Calu3 (cell line): Measurements from ENCODE around the gene RNU6-9. TPM values are rescaled to one million over a fixed set of nuclear protein-coding genes. Genes with fewer than 3 reads are reported as not detected.

ENCODE experiments used
- BruUV-seq: library from RNA; stranded (reverse); fragments of 400-500 nt; replicated peaks from 2 replicates; lab custom pipeline; 2021; lab: Mats Ljungman, UMichigan
- CTCF ChIA-PET: fragments of 300-600 bp; sonication (Branson Sonifier 250); formaldehyde crosslinking; loops from one replicate; lab custom pipeline; 2022; ENCODE audit warnings: antibody characterized with exemption; lab: Charles Lee
- DNase-seq: peaks from one replicate; pipeline ENCODE4 v3.0.0; 2022
- H3K27ac Mint-ChIP-seq: one replicate; pipeline ENCODE4 v1.8.0; 2022; ENCODE audit warnings: mixed read lengths; ENCODE audit not compliant: unreplicated experiment
- H3K27me3 Mint-ChIP-seq: one replicate; pipeline ENCODE4 v1.8.0; 2022; ENCODE audit warnings: mixed read lengths; ENCODE audit not compliant: unreplicated experiment
- H3K36me3 Mint-ChIP-seq: one replicate; pipeline ENCODE4 v1.8.0; 2022; ENCODE audit warnings: mild to moderate bottlenecking, moderate library complexity, mixed read lengths; ENCODE audit not compliant: insufficient read depth, unreplicated experiment
- H3K4me1 Mint-ChIP-seq: one replicate; pipeline ENCODE4 v1.8.0; 2022; ENCODE audit warnings: mild to moderate bottlenecking, low read depth, mixed read lengths; ENCODE audit not compliant: unreplicated experiment
- H3K4me3 Mint-ChIP-seq: one replicate; pipeline ENCODE4 v1.8.0; 2022; ENCODE audit warnings: mild to moderate bottlenecking, low read depth, moderate library complexity, mixed read lengths; ENCODE audit not compliant: unreplicated experiment
- H3K9me3 Mint-ChIP-seq: one replicate; pipeline ENCODE4 v1.8.0; 2022; ENCODE audit warnings: low read depth, mixed read lengths; ENCODE audit not compliant: unreplicated experiment
- CTCF ChIP-seq: fragments of 200-600 bp; IDR thresholded peaks from one replicate; pipeline ENCODE4 v1.8.0; 2022; ENCODE audit warnings: antibody characterized with exemption; ENCODE audit not compliant: unreplicated experiment
- intact Hi-C: fragments of 100-400 bp; cut with micrococcal nuclease; formaldehyde crosslinking; loops from one replicate; pipeline ENCODE4 v1.10.0; 2022; ENCODE audit not compliant: unreplicated experiment
- total RNA-seq: library from RNA; stranded (reverse); gene quantifications from 2 replicates; pipeline ENCODE4 v1.2.3, GENCODE V29; 2022

The RNU6-9 gene
- total RNA-seq, 1 experiment from 2014 or later: not detected

DNA sequence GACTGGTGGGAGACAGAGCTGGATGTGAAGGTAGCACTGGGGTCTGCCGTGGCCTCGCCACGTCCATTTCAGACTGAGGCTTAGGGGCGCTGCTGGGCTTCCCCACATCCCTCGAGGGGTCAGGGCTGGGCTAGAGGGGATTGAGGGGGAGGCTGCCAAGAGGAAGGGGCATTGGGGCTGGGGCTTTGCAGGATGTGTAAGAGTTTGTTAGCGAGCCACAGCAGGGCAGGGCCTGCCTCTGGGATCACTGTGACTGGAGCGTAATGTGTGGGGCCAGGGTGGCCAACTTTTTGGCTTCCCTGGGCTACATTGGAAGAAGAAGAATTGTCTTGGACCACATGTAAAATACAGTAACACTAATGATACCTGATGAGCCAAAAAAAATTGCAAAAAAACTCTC lies 46.6 kb downstream of the RNU6-9 start:
- intact Hi-C loops: no loop called here
- peaks cover 25% of the 10 kb centered on the region for H3K27me3 Mint-ChIP-seq
- CTCF ChIA-PET: interaction anchor here (0.7 kb wide), 1 partner anchor 16 kb away, joined by 3 read pairs; no protein-coding TSS in a partner anchor
- H3K36me3 Mint-ChIP-seq: peaks cover 7% of the 10 kb centered on the region
- TF ChIP-seq CTCF: no peak
- no peak overlapping the region for H3K4me3 Mint-ChIP-seq
- H3K4me1 Mint-ChIP-seq: peaks cover 23% of the 10 kb centered on the region
- DNase-seq: no peak
- H3K9me3 Mint-ChIP-seq: no peaks in the 10 kb centered on the region
- peak overlapping the region; percentile 21 for H3K27ac Mint-ChIP-seq
- BruUV-seq: no TSS peak

GRCh38 chr19:940591-941291 lies 47.5 kb downstream of the RNU6-9 start:
- peaks cover 13% of the 10 kb centered on the region for H3K36me3 Mint-ChIP-seq
- H3K27ac Mint-ChIP-seq: peak overlapping the region; percentile 21
- TF ChIP-seq CTCF: no peak
- no peak overlapping the region for H3K4me3 Mint-ChIP-seq
- H3K9me3 Mint-ChIP-seq: no peaks in the 10 kb centered on the region
- peaks cover 26% of the 10 kb centered on the region for H3K4me1 Mint-ChIP-seq
- peaks cover 33% of the 10 kb centered on the region for H3K27me3 Mint-ChIP-seq
- CTCF ChIA-PET: no interaction called here
- BruUV-seq: no TSS peak
- DNase-seq: peak; percentile 86
- intact Hi-C loops: no loop called here

- Mint-ChIP-seq H3K9me3 (no peaks in the 10 kb centered on the region), H3K4me3 (no peak overlapping the region), H3K27me3 (peaks cover 33% of the 10 kb centered on the region), H3K36me3 (peaks cover 15% of the 10 kb centered on the region), H3K27ac (no peak overlapping the region), H3K4me1 (peaks cover 26% of the 10 kb centered on the region)
- no TSS peak for BruUV-seq
- DNase-seq: no peak
- CTCF ChIA-PET: no interaction called here
- intact Hi-C loops: no loop called here
- no peak for TF ChIP-seq CTCF
These were observed 48.2 kb downstream of the RNU6-9 start for GRCh38 chr19:941292-942132.

DNA sequence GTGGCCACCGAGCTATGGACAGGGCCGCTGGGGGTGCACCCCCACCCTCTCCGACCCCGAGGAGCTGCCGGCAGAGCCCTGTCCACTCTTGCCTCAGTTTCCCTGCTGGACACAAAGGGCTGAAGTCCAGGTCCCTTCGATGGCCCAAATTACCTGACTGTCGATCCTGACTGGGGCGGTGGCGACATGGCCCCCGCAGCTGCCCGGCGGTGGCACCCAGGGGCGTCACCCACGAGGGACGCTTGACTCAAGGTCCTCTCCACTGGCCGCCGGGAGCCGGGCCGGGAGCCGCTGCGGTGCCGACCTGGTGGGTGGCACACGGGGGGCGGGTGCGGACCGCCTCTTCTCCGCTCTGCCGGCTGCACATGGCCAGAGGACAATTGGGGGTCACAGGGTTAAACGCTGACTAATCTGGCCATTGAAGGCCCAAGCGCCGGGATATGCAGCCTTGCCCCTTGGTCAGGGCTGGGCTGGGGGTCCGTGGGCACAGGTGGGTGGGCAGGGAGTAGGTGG lies 48.9 kb downstream of the RNU6-9 start:
- BruUV-seq: no TSS peak
- Mint-ChIP-seq H3K4me1 (peaks cover 26% of the 10 kb centered on the region), H3K27me3 (peaks cover 33% of the 10 kb centered on the region), H3K36me3 (peaks cover 15% of the 10 kb centered on the region), H3K27ac (no peak overlapping the region), H3K9me3 (no peaks in the 10 kb centered on the region), H3K4me3 (no peak overlapping the region)
- CTCF ChIA-PET: no interaction called here
- TF ChIP-seq CTCF: no peak
- no peak for DNase-seq
- intact Hi-C loops: no loop called here

Other genes with a start within 250 kb of the RNU6-9 start
- 44.8 and 46.4 TPM in 2 replicates for gene RNF126, start 230.3 kb upstream of the RNU6-9 start, total RNA-seq
- gene FSTL3, start 217.1 kb upstream of the RNU6-9 start, total RNA-seq: 6.9 and 7.1 TPM in 2 replicates
- not detected in 2 replicates for gene PRSS57, start 198.0 kb upstream of the RNU6-9 start, total RNA-seq
- 0.56 and 0.83 TPM in 2 replicates for gene PALM, start 184.5 kb upstream of the RNU6-9 start, total RNA-seq
- 73.9 and 90.5 TPM in 2 replicates for gene MISP, start 142.4 kb upstream of the RNU6-9 start, total RNA-seq
- gene PTBP1, start 96.0 kb upstream of the RNU6-9 start, total RNA-seq: 380 and 409 TPM in 2 replicates
- gene PLPPR3, start 71.5 kb upstream of the RNU6-9 start, total RNA-seq: 0.27 TPM in 1 of 2 replicates, not detected in the other
- gene AZU1, start 65.6 kb upstream of the RNU6-9 start, total RNA-seq: not detected in 2 replicates
- gene PRTN3, start 52.5 kb upstream of the RNU6-9 start, total RNA-seq: not detected in 2 replicates
- gene ELANE, start 41.2 kb upstream of the RNU6-9 start, total RNA-seq: not detected in 2 replicates
- gene CFD, start 33.8 kb upstream of the RNU6-9 start, total RNA-seq: 2.3 and 3.9 TPM in 2 replicates
- gene MED16, start 297 bp upstream of the RNU6-9 start, total RNA-seq: 21.4 and 22.4 TPM in 2 replicates
- gene R3HDM4, start 19.7 kb downstream of the RNU6-9 start, total RNA-seq: 54.0 and 55.5 TPM in 2 replicates
- gene KISS1R, start 23.8 kb downstream of the RNU6-9 start, total RNA-seq: not detected in 2 replicates
- 0.85 and 1.6 TPM in 2 replicates for gene ARID3A, start 32.6 kb downstream of the RNU6-9 start, total RNA-seq
- gene WDR18, start 90.9 kb downstream of the RNU6-9 start, total RNA-seq: 43.3 TPM in 2 replicates
- gene GRIN3B, start 106.9 kb downstream of the RNU6-9 start, total RNA-seq: not detected in 2 replicates
- 129 and 142 TPM in 2 replicates for gene TMEM259, start 127.6 kb downstream of the RNU6-9 start, total RNA-seq
- gene RNU6-2, start 128.0 kb downstream of the RNU6-9 start, total RNA-seq: not detected in 2 replicates
- gene CNN2, start 133.1 kb downstream of the RNU6-9 start, total RNA-seq: 135 and 151 TPM in 2 replicates
- 22.7 and 24.3 TPM in 2 replicates for gene ABCA7, start 146.6 kb downstream of the RNU6-9 start, total RNA-seq
- gene ARHGAP45, start 173.7 kb downstream of the RNU6-9 start, total RNA-seq: 10.4 and 12.0 TPM in 2 replicates
- gene POLR2E, start 201.9 kb downstream of the RNU6-9 start, total RNA-seq: 141 and 144 TPM in 2 replicates
- 246 and 251 TPM in 2 replicates for gene GPX4, start 210.5 kb downstream of the RNU6-9 start, total RNA-seq